GM18505 (cell line): ENCODE data around the gene TAS1R1.
A peak's percentile ranks its signal among the peaks of the same experiment; 100 is the strongest.

Experiments used
- ATAC-seq: cut with Tn5 transposase; IDR thresholded peaks from one replicate; pipeline ENCODE4 v1.9.1; 2021; ENCODE audit not compliant: unreplicated experiment
- POLR2A ChIP-seq: IDR thresholded peaks from 4 replicates; pipeline ENCODE4 v1.6.1; 2011; ENCODE audit warnings: borderline replicate concordance; ENCODE audit not compliant: insufficient read depth, insufficient read length; ENCODE audit errors: extremely low read depth

The TAS1R1 gene

DNA sequence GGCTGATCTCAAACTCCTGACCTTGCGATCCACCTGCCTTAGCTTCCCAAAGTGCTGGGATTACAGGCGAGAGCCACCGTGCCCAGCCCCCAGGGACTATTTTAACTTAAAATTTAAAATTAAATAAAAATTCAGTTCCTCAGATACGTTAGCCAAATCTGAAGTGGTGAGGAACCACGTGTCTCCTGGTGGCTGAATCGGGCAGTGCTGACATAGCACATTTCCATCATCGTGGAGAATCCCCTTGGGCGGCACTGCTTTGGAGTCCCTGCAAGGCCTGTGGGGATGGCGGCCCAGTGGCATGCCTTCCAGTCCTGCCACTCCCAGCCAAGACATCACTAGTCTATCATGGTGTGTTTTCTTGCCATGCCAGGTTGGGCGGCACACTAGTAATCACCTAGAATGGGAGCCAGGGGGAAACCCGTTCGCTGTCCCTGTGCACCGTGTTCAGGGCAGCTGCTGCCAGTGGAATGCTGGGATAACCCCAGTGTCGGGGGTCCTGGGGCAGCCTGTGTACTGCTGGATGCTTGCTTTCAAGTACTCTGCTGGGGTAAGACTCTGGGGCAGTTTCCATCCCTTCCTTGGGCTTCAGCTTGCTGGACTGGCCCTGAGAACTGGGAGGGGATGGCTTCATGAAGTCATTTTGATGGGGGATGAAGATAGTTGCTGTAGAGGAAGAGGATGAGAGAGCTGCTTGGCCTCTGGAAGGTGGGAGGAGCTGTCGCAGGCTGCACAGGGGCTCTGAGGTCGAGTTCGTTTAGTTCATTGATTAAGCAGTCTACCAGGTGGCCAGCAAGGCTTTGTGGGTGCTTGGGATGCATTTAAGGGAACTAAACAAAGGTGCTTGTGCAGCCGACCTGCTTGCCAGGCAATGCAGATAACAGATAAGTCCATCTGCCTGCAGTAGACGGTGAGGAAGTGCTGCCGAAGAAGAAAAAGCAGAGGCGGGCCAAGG lies 29.3 kb downstream of the TAS1R1 start:
- no peak for TF ChIP-seq POLR2A
- ATAC-seq, result no peak

DNA sequence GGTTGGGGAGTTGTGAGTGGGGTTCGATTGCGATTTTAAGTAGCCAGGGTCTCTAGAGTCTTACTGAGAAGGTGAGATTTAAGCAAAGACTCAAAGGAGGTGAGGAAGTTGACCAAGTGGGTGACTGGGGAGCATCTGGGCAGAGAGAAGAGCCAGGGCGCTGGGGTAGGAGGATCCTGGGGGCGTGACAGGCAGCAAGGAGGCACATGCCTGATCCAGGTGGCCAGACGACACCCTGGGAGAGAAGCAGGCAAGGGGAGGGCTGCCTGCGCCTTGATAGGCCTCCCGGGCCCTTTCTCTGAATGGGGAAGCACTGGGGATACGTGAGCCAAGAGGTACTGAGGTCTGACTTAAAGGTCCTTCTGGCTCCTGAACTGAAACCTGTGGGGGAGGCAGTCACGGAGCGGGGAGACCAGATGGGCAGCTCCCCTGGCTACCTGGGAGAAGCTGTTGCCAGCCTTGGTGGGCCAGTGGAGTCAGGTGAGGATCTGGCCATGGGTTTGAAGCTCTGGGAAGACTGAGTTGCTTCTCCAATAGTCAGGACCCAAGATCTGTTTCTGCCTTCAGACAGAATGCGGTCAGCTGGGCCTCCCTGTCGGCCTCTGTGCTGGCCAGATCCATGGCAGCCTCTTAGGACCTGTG lies 30.1 kb downstream of the TAS1R1 start:
- no peak for ATAC-seq
- TF ChIP-seq POLR2A, result no peak

DNA sequence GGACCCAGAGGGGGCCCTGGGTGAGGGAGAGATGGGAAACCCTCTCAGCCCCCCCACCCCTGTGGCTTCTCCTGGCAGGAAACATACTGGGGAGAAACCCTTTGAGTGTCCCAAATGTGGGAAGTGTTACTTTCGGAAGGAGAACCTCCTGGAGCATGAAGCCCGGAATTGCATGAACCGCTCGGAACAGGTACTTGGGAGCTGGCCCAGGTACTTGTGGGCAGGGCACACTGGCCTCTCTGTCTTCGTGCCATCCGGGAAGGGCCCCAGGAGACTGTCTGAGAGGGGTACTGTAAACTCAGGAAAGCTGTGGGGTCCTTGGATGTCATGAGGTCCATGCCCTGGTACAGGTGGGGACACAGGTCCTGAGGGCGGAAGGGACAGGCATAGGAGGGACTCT lies 30.7 kb downstream of the TAS1R1 start:
- no peak for ATAC-seq
- TF ChIP-seq POLR2A, result no peak

DNA sequence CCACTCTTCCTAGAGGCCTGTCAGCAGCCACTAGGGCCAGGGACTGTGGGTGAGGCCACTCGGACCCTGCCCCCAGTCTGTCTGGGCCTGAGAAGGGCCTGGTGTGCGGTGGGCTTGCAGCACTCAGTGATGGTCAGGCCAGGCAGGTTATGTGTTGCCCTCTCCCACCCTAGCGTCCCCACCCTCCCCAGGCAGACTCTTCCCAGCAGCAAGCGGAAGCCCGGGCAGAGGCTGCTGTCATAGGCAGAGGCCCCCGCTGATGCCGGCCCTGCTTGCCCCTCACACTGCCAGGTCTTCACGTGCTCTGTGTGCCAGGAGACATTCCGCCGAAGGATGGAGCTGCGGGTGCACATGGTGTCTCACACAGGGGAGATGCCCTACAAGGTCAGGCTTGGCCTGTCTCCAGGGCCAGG lies 31.3 kb downstream of the TAS1R1 start:
- TF ChIP-seq POLR2A, result peak; percentile 11
- ATAC-seq, result no peak

DNA sequence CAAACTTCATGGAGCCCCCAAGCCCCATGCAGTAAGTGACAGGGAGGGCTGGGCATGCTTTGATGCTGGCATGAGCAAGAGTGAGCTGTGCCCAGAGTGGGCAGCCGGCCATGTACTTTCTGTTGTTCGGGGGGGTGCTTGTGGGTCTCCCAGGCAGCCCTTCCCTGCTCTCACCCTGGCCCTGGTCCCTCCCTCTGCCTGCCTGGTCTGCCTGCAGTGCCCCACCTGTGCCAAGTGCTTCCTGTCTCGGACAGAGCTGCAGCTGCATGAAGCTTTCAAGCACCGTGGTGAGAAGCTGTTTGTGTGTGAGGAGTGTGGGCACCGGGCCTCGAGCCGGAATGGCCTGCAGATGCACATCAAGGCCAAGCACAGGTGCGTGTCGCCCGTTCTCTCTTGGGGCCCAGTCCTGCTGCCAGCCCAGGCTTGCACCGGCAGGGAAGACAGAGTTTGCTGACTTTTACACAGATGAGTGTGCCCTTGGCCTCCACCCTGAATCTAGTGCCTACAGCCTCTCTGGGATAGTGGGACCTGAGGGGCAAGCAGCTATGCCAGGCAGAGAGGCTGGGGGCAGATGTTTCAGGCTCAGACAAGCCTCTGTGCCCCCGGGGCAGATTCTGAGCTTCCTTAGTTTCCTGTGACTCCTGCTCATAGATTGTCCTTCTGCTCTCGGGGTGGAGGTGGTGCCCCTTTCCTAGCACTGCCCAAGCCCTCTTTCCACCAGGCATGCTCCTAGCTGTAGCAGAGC lies 32.3 kb downstream of the TAS1R1 start:
- TF ChIP-seq POLR2A, result no peak
- no peak for ATAC-seq

GRCh38 chr1:6588128-6588892 lies 33.2 kb downstream of the TAS1R1 start:
- no peak for ATAC-seq
- no peak for TF ChIP-seq POLR2A

DNA sequence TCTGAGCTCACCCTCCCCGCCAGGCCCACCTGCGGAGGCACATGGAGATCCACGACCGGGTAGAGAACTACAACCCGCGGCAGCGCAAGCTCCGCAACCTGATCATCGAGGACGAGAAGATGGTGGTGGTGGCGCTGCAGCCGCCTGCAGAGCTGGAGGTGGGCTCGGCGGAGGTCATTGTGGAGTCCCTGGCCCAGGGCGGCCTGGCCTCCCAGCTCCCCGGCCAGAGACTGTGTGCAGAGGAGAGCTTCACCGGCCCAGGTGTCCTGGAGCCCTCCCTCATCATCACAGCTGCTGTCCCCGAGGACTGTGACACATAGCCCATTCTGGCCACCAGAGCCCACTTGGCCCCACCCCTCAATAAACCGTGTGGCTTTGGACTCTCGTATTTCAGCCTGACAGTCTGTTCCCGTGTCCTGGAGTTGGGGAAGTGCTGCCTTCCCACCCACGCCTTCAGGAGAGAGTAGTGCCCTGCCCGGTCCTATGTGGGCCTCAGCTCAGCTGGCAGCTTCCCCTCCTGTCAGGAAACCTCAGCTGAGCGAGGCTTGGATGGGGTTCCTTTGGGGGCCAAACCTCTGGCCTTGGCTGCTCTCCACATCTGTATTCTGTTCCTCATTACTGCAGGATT lies 33.9 kb downstream of the TAS1R1 start:
- TF ChIP-seq POLR2A, result peak; percentile 22
- no peak for ATAC-seq

GRCh38 chr1:6590046-6590445 lies 34.9 kb downstream of the TAS1R1 start:
- no peak for TF ChIP-seq POLR2A
- no peak for ATAC-seq

DNA sequence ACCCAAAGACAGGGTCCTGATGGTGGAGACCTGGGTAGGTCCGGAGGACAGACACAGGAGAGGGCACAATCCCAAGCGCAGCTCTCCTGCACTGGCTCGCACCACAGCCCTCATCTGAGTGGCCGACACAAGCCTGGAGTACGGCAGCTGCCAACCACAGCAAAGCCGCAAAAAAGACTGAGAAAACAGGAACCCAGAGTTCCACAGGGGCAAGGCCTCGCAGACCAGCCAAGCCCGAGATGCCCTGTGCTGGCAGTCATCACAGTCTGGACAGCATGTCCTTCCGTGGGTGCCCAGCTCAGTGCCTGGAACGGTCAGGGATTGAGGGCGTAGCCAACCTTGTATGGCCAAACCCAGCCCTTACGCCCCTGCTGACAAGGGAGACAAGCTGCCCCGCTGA lies 36.1 kb downstream of the TAS1R1 start:
- ATAC-seq, result no peak
- TF ChIP-seq POLR2A, result no peak

DNA sequence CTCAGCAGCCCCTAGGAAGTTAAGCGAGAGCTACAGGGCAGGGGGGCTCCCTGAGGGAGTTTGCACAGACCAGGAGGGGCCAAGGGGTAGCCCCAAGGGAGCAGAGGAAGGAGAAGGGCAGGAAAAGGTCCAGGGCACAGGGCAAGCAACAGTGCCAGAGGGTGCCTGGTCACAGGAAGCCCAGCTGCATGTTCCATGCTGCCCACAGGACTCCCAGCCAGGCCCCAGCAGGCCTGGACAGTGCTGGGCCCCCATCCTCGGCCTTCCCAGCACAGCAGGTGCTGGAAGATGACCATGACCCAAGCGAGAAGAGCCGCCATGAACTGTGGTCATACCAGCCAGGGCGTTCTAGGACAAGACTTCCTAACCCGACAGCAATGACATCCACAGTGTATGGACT lies 36.5 kb downstream of the TAS1R1 start:
- TF ChIP-seq POLR2A, result no peak
- ATAC-seq, result no peak

DNA sequence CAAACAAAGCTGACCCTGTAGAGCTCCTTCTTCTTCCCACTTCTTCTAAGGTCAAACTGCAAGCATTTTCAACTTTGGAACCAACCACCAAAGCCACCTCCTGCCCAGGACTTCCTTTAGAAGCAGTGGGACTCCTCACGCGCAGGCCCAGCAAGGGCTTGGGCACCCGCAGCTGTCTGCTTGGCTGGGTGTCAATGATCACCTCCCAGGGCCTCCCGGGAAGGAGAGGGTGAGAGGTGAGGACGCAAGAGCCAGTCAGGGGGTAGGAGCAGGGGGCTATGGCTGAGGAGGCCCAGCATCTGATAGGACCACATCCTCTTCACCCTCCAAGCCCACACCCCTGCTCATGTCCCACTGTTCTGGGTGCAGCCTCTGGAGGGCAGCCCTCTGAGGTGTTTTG lies 37.3 kb downstream of the TAS1R1 start:
- no peak for TF ChIP-seq POLR2A
- ATAC-seq, result no peak

- no peak for ATAC-seq
- TF ChIP-seq POLR2A, result no peak
Observed at GRCh38 chr1:6592865-6593593, 37.9 kb downstream of the TAS1R1 start.
